Measurements from ENCODE around the gene SMURF2. TPM values are rescaled to one million over a fixed set of nuclear protein-coding genes. Genes with fewer than 3 reads are reported as not detected.
A peak's percentile ranks its signal among the peaks of the same experiment; 100 is the strongest.

SMURF2 gene
- total and polyA plus RNA-seq, 10 of the 15 experiments (the other 5 are each of a cell fraction or from before 2014, with no cell fraction given), result 2.8 to 13.4 (median 7.5) TPM

DNA sequence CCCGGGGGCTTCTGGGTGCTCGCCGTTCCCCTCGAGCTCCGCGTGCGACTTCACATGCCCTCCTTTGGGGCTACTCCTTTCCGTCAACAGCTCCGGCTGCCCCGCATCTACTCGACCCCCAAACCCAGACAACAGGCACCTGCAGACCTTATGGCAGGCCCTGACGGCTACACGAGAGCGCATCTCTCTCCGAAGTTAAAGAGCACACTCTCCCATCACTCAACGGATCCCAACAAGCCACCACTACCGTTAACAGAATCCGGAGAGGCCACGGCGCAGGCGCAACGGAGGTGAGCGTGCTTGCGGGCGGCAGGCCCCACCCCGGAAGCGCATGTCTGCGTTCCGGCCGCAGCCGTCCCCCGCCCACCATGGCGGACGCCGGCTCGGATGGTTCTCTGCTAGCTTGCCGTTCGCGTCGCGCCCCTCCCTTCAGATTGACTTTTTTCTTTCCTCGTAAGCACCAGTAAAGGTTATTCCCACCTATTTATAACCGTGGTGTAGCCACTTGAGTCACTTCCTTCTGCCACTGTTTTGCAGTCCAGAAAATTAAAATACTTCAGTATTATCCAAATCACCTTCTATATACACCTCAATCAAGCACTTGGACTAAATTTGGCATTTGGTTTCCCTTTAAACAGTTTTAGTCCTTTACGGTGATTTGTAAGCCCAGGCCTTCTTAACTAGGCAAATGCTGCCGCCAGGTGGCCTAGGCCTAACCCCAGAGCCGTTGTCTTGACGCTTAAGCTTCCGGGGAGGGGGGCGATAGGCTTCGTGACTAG is 165.1 kb downstream of the SMURF2 start, which contains the start of gene POLG2 (continued):
- TF ChIP-seq, protein P1, sequence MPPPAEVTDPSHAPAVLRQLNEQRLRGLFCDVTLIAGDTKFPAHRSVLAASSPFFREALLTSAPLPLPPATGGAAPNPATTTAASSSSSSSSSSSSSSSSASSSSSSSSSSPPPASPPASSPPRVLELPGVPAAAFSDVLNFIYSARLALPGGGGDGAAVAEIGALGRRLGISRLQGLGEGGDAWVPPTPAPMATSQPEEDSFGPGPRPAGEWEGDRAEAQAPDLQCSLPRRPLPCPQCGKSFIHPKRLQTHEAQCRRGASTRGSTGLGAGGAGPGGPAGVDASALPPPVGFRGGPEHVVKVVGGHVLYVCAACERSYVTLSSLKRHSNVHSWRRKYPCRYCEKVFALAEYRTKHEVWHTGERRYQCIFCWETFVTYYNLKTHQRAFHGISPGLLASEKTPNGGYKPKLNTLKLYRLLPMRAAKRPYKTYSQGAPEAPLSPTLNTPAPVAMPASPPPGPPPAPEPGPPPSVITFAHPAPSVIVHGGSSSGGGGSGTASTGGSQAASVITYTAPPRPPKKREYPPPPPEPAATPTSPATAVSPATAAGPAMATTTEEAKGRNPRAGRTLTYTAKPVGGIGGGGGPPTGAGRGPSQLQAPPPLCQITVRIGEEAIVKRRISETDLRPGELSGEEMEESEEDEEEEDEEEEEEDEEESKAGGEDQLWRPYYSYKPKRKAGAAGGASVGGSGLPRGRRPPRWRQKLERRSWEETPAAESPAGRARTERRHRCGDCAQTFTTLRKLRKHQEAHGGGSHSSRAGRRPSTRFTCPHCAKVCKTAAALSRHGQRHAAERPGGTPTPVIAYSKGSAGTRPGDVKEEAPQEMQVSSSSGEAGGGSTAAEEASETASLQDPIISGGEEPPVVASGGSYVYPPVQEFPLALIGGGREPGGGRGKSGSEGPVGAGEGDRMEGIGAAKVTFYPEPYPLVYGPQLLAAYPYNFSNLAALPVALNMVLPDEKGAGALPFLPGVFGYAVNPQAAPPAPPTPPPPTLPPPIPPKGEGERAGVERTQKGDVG (CRISPR knock-in tag; IDR thresholded peaks at IDR 0.05), result no peak
- TF ChIP-seq NR2F1 (conservative IDR thresholded peaks at IDR 0.05) (0 out of 2 replicates have a peak, but pooled peaks have one; percentile 11), PAX8 (IDR thresholded peaks at IDR 0.05) (0 out of 2 replicates have a peak, but pooled peaks have one; percentile 70), POU2F2 (IDR thresholded peaks at IDR 0.05; ENCODE audit: borderline replicate concordance, low read depth, low read length) (peak; percentile 52), MYC (IDR thresholded peaks at IDR 0.05; ENCODE audit: insufficient read depth, insufficient read length, insufficient replicate concordance, low read length, severe bottlenecking) (peak; percentile 53), ZSCAN29 (IDR thresholded peaks at IDR 0.05) (no peak), MEF2A (IDR thresholded peaks at IDR 0.05; ENCODE audit: insufficient read depth, low read depth, low read length) (peak; percentile 59; the same call in 1 of the 2 replicates), FOXK2 (IDR thresholded peaks at IDR 0.05) (no peak; the same call in 1 of the 2 replicates), KDM1A (IDR thresholded peaks at IDR 0.05; ENCODE audit: borderline replicate concordance) (no peak), MTA2 (IDR thresholded peaks at IDR 0.05; ENCODE audit: low read depth) (no peak)
- TF ChIP-seq, protein P2, sequence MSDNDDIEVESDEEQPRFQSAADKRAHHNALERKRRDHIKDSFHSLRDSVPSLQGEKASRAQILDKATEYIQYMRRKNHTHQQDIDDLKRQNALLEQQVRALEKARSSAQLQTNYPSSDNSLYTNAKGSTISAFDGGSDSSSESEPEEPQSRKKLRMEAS (IDR thresholded peaks at IDR 0.05; ENCODE audit: low read depth, low read length), result no peak; the same call in 1 of the 2 replicates
- TF ChIP-seq, protein P3, sequence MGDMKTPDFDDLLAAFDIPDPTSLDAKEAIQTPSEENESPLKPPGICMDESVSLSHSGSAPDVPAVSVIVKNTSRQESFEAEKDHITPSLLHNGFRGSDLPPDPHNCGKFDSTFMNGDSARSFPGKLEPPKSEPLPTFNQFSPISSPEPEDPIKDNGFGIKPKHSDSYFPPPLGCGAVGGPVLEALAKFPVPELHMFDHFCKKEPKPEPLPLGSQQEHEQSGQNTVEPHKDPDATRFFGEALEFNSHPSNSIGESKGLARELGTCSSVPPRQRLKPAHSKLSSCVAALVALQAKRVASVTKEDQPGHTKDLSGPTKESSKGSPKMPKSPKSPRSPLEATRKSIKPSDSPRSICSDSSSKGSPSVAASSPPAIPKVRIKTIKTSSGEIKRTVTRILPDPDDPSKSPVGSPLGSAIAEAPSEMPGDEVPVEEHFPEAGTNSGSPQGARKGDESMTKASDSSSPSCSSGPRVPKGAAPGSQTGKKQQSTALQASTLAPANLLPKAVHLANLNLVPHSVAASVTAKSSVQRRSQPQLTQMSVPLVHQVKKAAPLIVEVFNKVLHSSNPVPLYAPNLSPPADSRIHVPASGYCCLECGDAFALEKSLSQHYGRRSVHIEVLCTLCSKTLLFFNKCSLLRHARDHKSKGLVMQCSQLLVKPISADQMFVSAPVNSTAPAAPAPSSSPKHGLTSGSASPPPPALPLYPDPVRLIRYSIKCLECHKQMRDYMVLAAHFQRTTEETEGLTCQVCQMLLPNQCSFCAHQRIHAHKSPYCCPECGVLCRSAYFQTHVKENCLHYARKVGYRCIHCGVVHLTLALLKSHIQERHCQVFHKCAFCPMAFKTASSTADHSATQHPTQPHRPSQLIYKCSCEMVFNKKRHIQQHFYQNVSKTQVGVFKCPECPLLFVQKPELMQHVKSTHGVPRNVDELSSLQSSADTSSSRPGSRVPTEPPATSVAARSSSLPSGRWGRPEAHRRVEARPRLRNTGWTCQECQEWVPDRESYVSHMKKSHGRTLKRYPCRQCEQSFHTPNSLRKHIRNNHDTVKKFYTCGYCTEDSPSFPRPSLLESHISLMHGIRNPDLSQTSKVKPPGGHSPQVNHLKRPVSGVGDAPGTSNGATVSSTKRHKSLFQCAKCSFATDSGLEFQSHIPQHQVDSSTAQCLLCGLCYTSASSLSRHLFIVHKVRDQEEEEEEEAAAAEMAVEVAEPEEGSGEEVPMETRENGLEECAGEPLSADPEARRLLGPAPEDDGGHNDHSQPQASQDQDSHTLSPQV (IDR thresholded peaks at IDR 0.05), result no peak
- TF ChIP-seq, protein P4, sequence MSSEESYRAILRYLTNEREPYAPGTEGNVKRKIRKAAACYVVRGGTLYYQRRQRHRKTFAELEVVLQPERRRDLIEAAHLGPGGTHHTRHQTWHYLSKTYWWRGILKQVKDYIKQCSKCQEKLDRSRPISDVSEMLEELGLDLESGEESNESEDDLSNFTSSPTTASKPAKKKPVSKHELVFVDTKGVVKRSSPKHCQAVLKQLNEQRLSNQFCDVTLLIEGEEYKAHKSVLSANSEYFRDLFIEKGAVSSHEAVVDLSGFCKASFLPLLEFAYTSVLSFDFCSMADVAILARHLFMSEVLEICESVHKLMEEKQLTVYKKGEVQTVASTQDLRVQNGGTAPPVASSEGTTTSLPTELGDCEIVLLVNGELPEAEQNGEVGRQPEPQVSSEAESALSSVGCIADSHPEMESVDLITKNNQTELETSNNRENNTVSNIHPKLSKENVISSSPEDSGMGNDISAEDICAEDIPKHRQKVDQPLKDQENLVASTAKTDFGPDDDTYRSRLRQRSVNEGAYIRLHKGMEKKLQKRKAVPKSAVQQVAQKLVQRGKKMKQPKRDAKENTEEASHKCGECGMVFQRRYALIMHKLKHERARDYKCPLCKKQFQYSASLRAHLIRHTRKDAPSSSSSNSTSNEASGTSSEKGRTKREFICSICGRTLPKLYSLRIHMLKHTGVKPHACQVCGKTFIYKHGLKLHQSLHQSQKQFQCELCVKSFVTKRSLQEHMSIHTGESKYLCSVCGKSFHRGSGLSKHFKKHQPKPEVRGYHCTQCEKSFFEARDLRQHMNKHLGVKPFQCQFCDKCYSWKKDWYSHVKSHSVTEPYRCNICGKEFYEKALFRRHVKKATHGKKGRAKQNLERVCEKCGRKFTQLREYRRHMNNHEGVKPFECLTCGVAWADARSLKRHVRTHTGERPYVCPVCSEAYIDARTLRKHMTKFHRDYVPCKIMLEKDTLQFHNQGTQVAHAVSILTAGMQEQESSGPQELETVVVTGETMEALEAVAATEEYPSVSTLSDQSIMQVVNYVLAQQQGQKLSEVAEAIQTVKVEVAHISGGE (CRISPR knock-in tag; IDR thresholded peaks at IDR 0.05), result peak; percentile 58
- TF ChIP-seq, protein P5, sequence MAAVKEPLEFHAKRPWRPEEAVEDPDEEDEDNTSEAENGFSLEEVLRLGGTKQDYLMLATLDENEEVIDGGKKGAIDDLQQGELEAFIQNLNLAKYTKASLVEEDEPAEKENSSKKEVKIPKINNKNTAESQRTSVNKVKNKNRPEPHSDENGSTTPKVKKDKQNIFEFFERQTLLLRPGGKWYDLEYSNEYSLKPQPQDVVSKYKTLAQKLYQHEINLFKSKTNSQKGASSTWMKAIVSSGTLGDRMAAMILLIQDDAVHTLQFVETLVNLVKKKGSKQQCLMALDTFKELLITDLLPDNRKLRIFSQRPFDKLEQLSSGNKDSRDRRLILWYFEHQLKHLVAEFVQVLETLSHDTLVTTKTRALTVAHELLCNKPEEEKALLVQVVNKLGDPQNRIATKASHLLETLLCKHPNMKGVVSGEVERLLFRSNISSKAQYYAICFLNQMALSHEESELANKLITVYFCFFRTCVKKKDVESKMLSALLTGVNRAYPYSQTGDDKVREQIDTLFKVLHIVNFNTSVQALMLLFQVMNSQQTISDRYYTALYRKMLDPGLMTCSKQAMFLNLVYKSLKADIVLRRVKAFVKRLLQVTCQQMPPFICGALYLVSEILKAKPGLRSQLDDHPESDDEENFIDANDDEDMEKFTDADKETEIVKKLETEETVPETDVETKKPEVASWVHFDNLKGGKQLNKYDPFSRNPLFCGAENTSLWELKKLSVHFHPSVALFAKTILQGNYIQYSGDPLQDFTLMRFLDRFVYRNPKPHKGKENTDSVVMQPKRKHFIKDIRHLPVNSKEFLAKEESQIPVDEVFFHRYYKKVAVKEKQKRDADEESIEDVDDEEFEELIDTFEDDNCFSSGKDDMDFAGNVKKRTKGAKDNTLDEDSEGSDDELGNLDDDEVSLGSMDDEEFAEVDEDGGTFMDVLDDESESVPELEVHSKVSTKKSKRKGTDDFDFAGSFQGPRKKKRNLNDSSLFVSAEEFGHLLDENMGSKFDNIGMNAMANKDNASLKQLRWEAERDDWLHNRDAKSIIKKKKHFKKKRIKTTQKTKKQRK (IDR thresholded peaks at IDR 0.05; ENCODE audit: low read depth, low read length), result no peak
